Neural cell (in vitro differentiated cells): Measurements from ENCODE around the gene DCAF5. TPM values are rescaled to one million over a fixed set of nuclear protein-coding genes. Genes with fewer than 3 reads are reported as not detected.

ENCODE experiments used
- H2AFZ ChIP-seq: fragments of 200-600, 300-800 bp; sonication (generic), shearing (Covaris generic); 2 replicates; pipeline ENCODE4 v1.6.0; 2014; ENCODE audit warnings: low read depth, mild to moderate bottlenecking, antibody characterized with exemption, low read length, moderate library complexity
- H3F3A ChIP-seq: fragments of 200-600 bp; shearing (Covaris generic); 2 replicates; pipeline ENCODE4 v1.6.1; 2016; ENCODE audit warnings: mild to moderate bottlenecking, moderate library complexity, mixed read lengths, antibody characterized with exemption, low read length; ENCODE audit not compliant: insufficient read depth, poor library complexity, severe bottlenecking
- H3K27ac ChIP-seq: fragments of 200-600, 300-800 bp; sonication (generic), shearing (Covaris generic); 2 replicates; pipeline ENCODE4 v1.5.1; 2014; ENCODE audit warnings: mild to moderate bottlenecking, low read length, moderate library complexity
- H3K27me3 ChIP-seq: fragments of 300-800, 200-600 bp; sonication (generic), shearing (Covaris generic); 2 replicates; pipeline ENCODE4 v1.6.0; 2014; ENCODE audit warnings: mild to moderate bottlenecking, low read depth, low read length, moderate library complexity; ENCODE audit not compliant: insufficient read depth
- H3K36me3 ChIP-seq: fragments of 300-800, 200-600 bp; sonication (generic), shearing (Covaris generic); 2 replicates; pipeline ENCODE4 v1.5.1; 2014; ENCODE audit warnings: mild to moderate bottlenecking, antibody characterized with exemption, low read length, moderate library complexity; ENCODE audit not compliant: insufficient read depth
- H3K4me2 ChIP-seq: fragments of 300-800, 200-600 bp; sonication (generic), shearing (Covaris generic); 2 replicates; pipeline ENCODE4 v1.6.0; 2014; ENCODE audit warnings: mild to moderate bottlenecking, low read length
- H3K4me3 ChIP-seq: fragments of 300-800, 200-600 bp; sonication (generic), shearing (Covaris generic); 2 replicates; pipeline ENCODE4 v1.5.1; 2014; ENCODE audit warnings: mild to moderate bottlenecking, low read length, moderate library complexity
- H3K79me2 ChIP-seq: fragments of 200-600 bp; shearing (Covaris generic); replicated peaks from 2 replicates; pipeline ENCODE4 v1.6.0; 2014; ENCODE audit warnings: mild to moderate bottlenecking, low read length, moderate library complexity; ENCODE audit not compliant: insufficient read depth
- H3K9ac ChIP-seq: fragments of 300-800, 200-600 bp; sonication (generic), shearing (Covaris generic); 2 replicates; pipeline ENCODE4 v1.6.1; 2016; ENCODE audit warnings: mild to moderate bottlenecking, low read length, mixed read lengths
- H3K9me2 ChIP-seq: fragments of 200-600 bp; shearing (Covaris generic); 2 replicates; pipeline ENCODE4 v1.6.1; 2016; ENCODE audit warnings: mild to moderate bottlenecking, low read length, mixed read lengths; ENCODE audit not compliant: insufficient read depth
- H3K9me3 ChIP-seq: fragments of 200-600, 300-800 bp; sonication (generic), shearing (Covaris generic); 2 replicates; pipeline ENCODE4 v1.6.1; 2016; ENCODE audit warnings: mild to moderate bottlenecking, mixed run types, low read length, moderate library complexity, mixed read lengths
- H4K20me1 ChIP-seq: fragments of 200-600 bp; shearing (Covaris generic); 2 replicates; pipeline ENCODE4 v1.6.1; 2016; ENCODE audit warnings: mild to moderate bottlenecking, mixed run types; ENCODE audit not compliant: insufficient read depth
- CTCF ChIP-seq: fragments of 450-650 bp; IDR thresholded peaks from 2 replicates; pipeline ENCODE4 v1.5.1; 2014; ENCODE audit warnings: antibody characterized with exemption, mild to moderate bottlenecking, moderate library complexity; ENCODE audit not compliant: poor library complexity, severe bottlenecking
- EP300 ChIP-seq: fragments of 450-650 bp; conservative IDR thresholded peaks from 2 replicates; pipeline ENCODE4 v1.6.1; 2014; ENCODE audit warnings: antibody characterized with exemption, mild to moderate bottlenecking, moderate library complexity; ENCODE audit not compliant: poor library complexity, severe bottlenecking
- EZH2 ChIP-seq: fragments of 200-600, 300-800 bp; shearing (Covaris generic), sonication (generic); IDR thresholded peaks from 2 replicates; pipeline ENCODE4 v1.6.1; 2014; ENCODE audit warnings: antibody characterized with exemption, low read length, borderline replicate concordance, mild to moderate bottlenecking; ENCODE audit not compliant: insufficient read depth, poor library complexity, severe bottlenecking
- MXI1 ChIP-seq: fragments of 450-650 bp; conservative IDR thresholded peaks from 2 replicates; pipeline ENCODE4 v1.6.1; 2014; ENCODE audit warnings: antibody characterized with exemption, mild to moderate bottlenecking; ENCODE audit not compliant: poor library complexity, severe bottlenecking
- POLR2AphosphoS5 ChIP-seq: IDR thresholded peaks from 2 replicates; pipeline ENCODE4 v1.6.1; 2012
- RAD21 ChIP-seq: fragments of 450-650 bp; conservative IDR thresholded peaks from 2 replicates; pipeline ENCODE4 v1.6.1; 2014; ENCODE audit warnings: antibody characterized with exemption, mild to moderate bottlenecking, moderate library complexity
- REST ChIP-seq: IDR thresholded peaks from 2 replicates; pipeline ENCODE4 v1.6.1; 2012; ENCODE audit warnings: borderline replicate concordance
- SMC3 ChIP-seq: fragments of 450-650 bp; conservative IDR thresholded peaks from 2 replicates; pipeline ENCODE4 v1.6.1; 2014; ENCODE audit warnings: antibody characterized with exemption, mild to moderate bottlenecking, moderate library complexity; ENCODE audit not compliant: poor library complexity
- TAF1 ChIP-seq: IDR thresholded peaks from 2 replicates; pipeline ENCODE4 v1.6.1; 2012; ENCODE audit warnings: low read depth
- polyA plus RNA-seq: library from polyadenylated mRNA; depleted of rRNA; stranded (reverse); fragments of >200 nt; gene quantifications from 2 replicates; pipeline ENCODE4 v1.2.3, GENCODE V29; 2014

Gene DCAF5
- polyA plus RNA-seq, 1 donor from 2014 or later = 33.5 TPM

DNA sequence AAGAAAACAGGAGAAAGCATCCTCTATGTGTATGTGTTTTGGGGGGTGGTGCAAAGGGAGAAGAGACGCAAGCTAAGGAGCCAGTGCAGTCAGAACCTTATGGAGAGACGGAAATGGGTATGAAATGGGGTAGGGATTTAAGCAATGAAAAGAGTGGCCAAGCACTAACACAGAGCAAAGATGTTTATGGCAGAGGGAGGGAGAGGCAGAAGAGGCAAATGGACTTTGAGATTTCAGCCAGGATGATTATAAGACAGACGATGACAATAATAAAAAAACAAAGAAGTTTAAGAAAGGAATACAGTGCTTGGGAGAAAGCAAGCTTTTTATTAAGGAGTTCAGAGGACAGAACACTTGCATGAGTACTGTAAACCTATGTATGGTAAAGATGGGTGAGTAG lies 44.6 kb downstream of the DCAF5 start:
- no peaks in the 10 kb centered on the region for H3F3A ChIP-seq
- TF ChIP-seq EZH2 = no peak
- TF ChIP-seq POLR2AphosphoS5 = no peak
- TF ChIP-seq EP300 = no peak
- no peak for TF ChIP-seq MXI1
- TF ChIP-seq REST = no peak
- TF ChIP-seq CTCF = no peak
- TF ChIP-seq RAD21 = no peak
- TF ChIP-seq TAF1 = no peak
- no peak for TF ChIP-seq SMC3
- H3K27ac ChIP-seq = no peak overlapping the region
- H3K9me2 ChIP-seq = no peaks in the 10 kb centered on the region
- no peak overlapping the region for H3K9ac ChIP-seq
- no peaks in the 10 kb centered on the region for H3K79me2 ChIP-seq
- H2AFZ ChIP-seq = no peak overlapping the region
- H3K27me3 ChIP-seq = no peaks in the 10 kb centered on the region
- H3K9me3 ChIP-seq = no peaks in the 10 kb centered on the region
- H3K4me3 ChIP-seq = no peak overlapping the region
- H3K36me3 ChIP-seq = no peaks in the 10 kb centered on the region
- H4K20me1 ChIP-seq = no peaks in the 10 kb centered on the region
- H3K4me2 ChIP-seq = no peak overlapping the region

- H3K4me2 ChIP-seq = no peak overlapping the region
These were observed 45.4 kb downstream of the DCAF5 start for GRCh38 chr14:69107407-69108003.

More at GRCh38 chr14:69107407-69108003, 45.4 kb downstream of the DCAF5 start:
- H3K9ac ChIP-seq = no peak overlapping the region
- H3K9me2 ChIP-seq = no peaks in the 10 kb centered on the region
- H4K20me1 ChIP-seq = no peaks in the 10 kb centered on the region
- H3K27me3 ChIP-seq = no peaks in the 10 kb centered on the region
- no peaks in the 10 kb centered on the region for H3F3A ChIP-seq
- H3K9me3 ChIP-seq = no peaks in the 10 kb centered on the region
- no peak overlapping the region for H2AFZ ChIP-seq
- peak; percentile 79 for TF ChIP-seq SMC3
- TF ChIP-seq POLR2AphosphoS5 = no peak
- peak; percentile 71 for TF ChIP-seq CTCF
- TF ChIP-seq RAD21 = peak; percentile 71
- no peak overlapping the region for H3K27ac ChIP-seq
- no peak overlapping the region for H3K4me3 ChIP-seq
- H3K79me2 ChIP-seq = no peaks in the 10 kb centered on the region
- H3K36me3 ChIP-seq = peaks cover 5% of the 10 kb centered on the region
